HepG2 (cell line): ENCODE results near the gene ACAT2. TPM values are rescaled to one million over a fixed set of nuclear protein-coding genes. Genes with fewer than 3 reads are reported as not detected.
A peak's percentile ranks its signal among the peaks of the same experiment; 100 is the strongest.

Experiments used
- ASH2L ChIP-seq: fragments of 300-600, 200-600 bp; sonication (generic); IDR thresholded peaks from 2 replicates; pipeline ENCODE4 v1.7.0; 2017; ENCODE audit warnings: low read depth, mild to moderate bottlenecking, moderate library complexity, mixed read lengths, low read length; ENCODE audit not compliant: insufficient read length
- ELF3 ChIP-seq: IDR thresholded peaks from 2 replicates; pipeline ENCODE4 v1.6.1; 2016; ENCODE audit warnings: missing genetic modification reagents, missing compliant biosample characterization
- FIP1L1 ChIP-seq: fragments of 200-400 bp; formaldehyde crosslinking; IDR thresholded peaks from 2 replicates; pipeline ENCODE4 v1.6.1; 2018; ENCODE audit warnings: low read depth, mild to moderate bottlenecking, low read length, moderate library complexity, borderline replicate concordance; ENCODE audit not compliant: insufficient read depth
- GATAD1 ChIP-seq: IDR thresholded peaks from 2 replicates; pipeline ENCODE4 v1.6.1; 2016; ENCODE audit warnings: missing genetic modification reagents, missing compliant biosample characterization
- HNF1B ChIP-seq: sonication (generic); formaldehyde crosslinking; IDR thresholded peaks from 2 replicates; pipeline ENCODE4 v1.5.1; 2020; ENCODE audit warnings: mild to moderate bottlenecking, moderate library complexity, missing genetic modification reagents
- IRF9 ChIP-seq: sonication (generic); formaldehyde crosslinking; IDR thresholded peaks from 2 replicates; pipeline ENCODE4 v1.8.0; 2022; ENCODE audit warnings: missing genetic modification reagents, mild to moderate bottlenecking, borderline replicate concordance
- KDM2A ChIP-seq: sonication (generic); formaldehyde crosslinking; IDR thresholded peaks from 2 replicates; pipeline ENCODE4 v1.4.0; 2020; ENCODE audit warnings: low read depth, missing genetic modification reagents, borderline replicate concordance
- KDM5B ChIP-seq: sonication (generic); formaldehyde crosslinking; IDR thresholded peaks from 2 replicates; pipeline ENCODE4 v1.4.0; 2020; ENCODE audit warnings: missing genetic modification reagents, mild to moderate bottlenecking, borderline replicate concordance
- MEF2D ChIP-seq: sonication (generic); formaldehyde crosslinking; IDR thresholded peaks from 2 replicates; pipeline ENCODE4 v1.5.1; 2020; ENCODE audit warnings: mild to moderate bottlenecking, missing genetic modification reagents
- MLLT10 ChIP-seq: sonication (generic); formaldehyde crosslinking; IDR thresholded peaks from 2 replicates; pipeline ENCODE4 v1.4.0; 2020; ENCODE audit warnings: missing genetic modification reagents
- MXI1 ChIP-seq: IDR thresholded peaks from 3 replicates; pipeline ENCODE4 v1.6.1; 2012; ENCODE audit warnings: low read depth, low read length, inconsistent platforms, borderline replicate concordance
- NKX3-1 ChIP-seq: sonication (generic); formaldehyde crosslinking; IDR thresholded peaks from 2 replicates; pipeline ENCODE4 v1.5.0; 2020; ENCODE audit warnings: missing genetic modification reagents
- PPARG ChIP-seq: conservative IDR thresholded peaks from 2 replicates; pipeline ENCODE4 v1.6.1; 2016; ENCODE audit warnings: missing biosample characterization, missing genetic modification reagents
- RNF219 ChIP-seq: sonication (generic); formaldehyde crosslinking; IDR thresholded peaks from 2 replicates; pipeline ENCODE4 v1.5.0; 2020; ENCODE audit warnings: mild to moderate bottlenecking, missing genetic modification reagents
- SPEN ChIP-seq: sonication (generic); formaldehyde crosslinking; IDR thresholded peaks from 2 replicates; pipeline ENCODE4 v1.5.1; 2020; ENCODE audit warnings: low read depth, mild to moderate bottlenecking, missing genetic modification reagents
- TEF ChIP-seq: sonication (generic); formaldehyde crosslinking; IDR thresholded peaks from 2 replicates; pipeline ENCODE4 v1.5.0; 2020; ENCODE audit warnings: missing genetic modification reagents
- TSC22D2 ChIP-seq: sonication (generic); formaldehyde crosslinking; IDR thresholded peaks from 2 replicates; pipeline ENCODE4 v1.5.1; 2020; ENCODE audit warnings: missing genetic modification reagents, mild to moderate bottlenecking, borderline replicate concordance
- ZEB1 ChIP-seq: IDR thresholded peaks from 2 replicates; pipeline ENCODE4 v1.6.1; 2012; ENCODE audit warnings: mild to moderate bottlenecking, low read depth, inconsistent platforms; ENCODE audit not compliant: insufficient replicate concordance
- ZFP36L1 ChIP-seq: sonication (generic); formaldehyde crosslinking; IDR thresholded peaks from 2 replicates; pipeline ENCODE4 v1.8.0; 2022; ENCODE audit warnings: mild to moderate bottlenecking, missing genetic modification reagents, moderate library complexity
- ZNF24 ChIP-seq: fragments of 450-650 bp; IDR thresholded peaks from 2 replicates; pipeline ENCODE4 v1.6.1; 2017; ENCODE audit warnings: antibody characterized with exemption, mild to moderate bottlenecking
- ZNF331 ChIP-seq: sonication (generic); formaldehyde crosslinking; IDR thresholded peaks from 2 replicates; pipeline ENCODE4 v1.4.0; 2020; ENCODE audit warnings: missing genetic modification reagents
- ZNF451 ChIP-seq: sonication (generic); formaldehyde crosslinking; IDR thresholded peaks from 2 replicates; pipeline ENCODE4 v1.5.0; 2020; ENCODE audit warnings: mild to moderate bottlenecking, missing genetic modification reagents
- ZNF564 ChIP-seq: sonication (generic); formaldehyde crosslinking; IDR thresholded peaks from 2 replicates; pipeline ENCODE4 v1.8.1; 2023; ENCODE audit warnings: mild to moderate bottlenecking, missing genetic modification reagents
- ZSCAN30 ChIP-seq: sonication (generic); formaldehyde crosslinking; IDR thresholded peaks from 2 replicates; pipeline ENCODE4 v1.5.0; 2020; ENCODE audit warnings: mild to moderate bottlenecking, missing genetic modification reagents
- polyA plus RNA-seq, 8 experiments: library from polyadenylated mRNA; depleted of rRNA in 3 of 8; stranded (reverse) in 7 of 8; unstranded in 1 of 8; fragments of >200 nt; fragmentation: Illumina TruSeq in 4 of 8; extraction: Trizol in 4 of 8; gene quantifications; 2 replicates each; pipeline versions ENCODE4 v1.2.1 to v1.2.3, GENCODE V29; 2011 to 2016; ENCODE audit warnings: low read depth in 4 of 8, missing spikeins in 1 of 8, mixed read lengths in 1 of 8; ENCODE audit not compliant: insufficient read depth in 1 of 8
- total RNA-seq, 5 experiments: library from RNA; depleted of rRNA; stranded (reverse); fragments of >200 nt; fragmentation: Illumina TruSeq; extraction: Trizol; gene quantifications; 2 replicates each; pipeline ENCODE4 v1.2.3, GENCODE V29; 2016; ENCODE audit warnings: low read depth in 1 of 5

Gene ACAT2
- total and polyA plus RNA-seq, 2 of the 13 experiments (the other 11 are each of a cell fraction or from before 2014, with no cell fraction given) = 121 to 534 TPM

- TF ChIP-seq RNF219 (CRISPR knock-in tag) = peak; percentile 5; the same call in 1 of the 2 replicates
- TF ChIP-seq ZNF564 (CRISPR knock-in tag) = 0 out of 2 replicates have a peak, but pooled peaks have one; percentile 22
- TF ChIP-seq TSC22D2 (CRISPR knock-in tag) = peak; percentile 73; the same call in 1 of the 2 replicates
- TF ChIP-seq ZNF24 = no peak
- peak; percentile 73 for TF ChIP-seq ASH2L
- TF ChIP-seq ZNF451 = no peak
- TF ChIP-seq SPEN (CRISPR knock-in tag) = peak; percentile 54; the same call in 1 of the 2 replicates
- TF ChIP-seq IRF9 (CRISPR knock-in tag) = 0 out of 2 replicates have a peak, but pooled peaks have one; percentile 9
- 0 out of 2 replicates have a peak, but pooled peaks have one; percentile 52 for TF ChIP-seq MEF2D (CRISPR knock-in tag)
- TF ChIP-seq HNF1B (CRISPR knock-in tag) = 0 out of 2 replicates have a peak, but pooled peaks have one; percentile 22
- TF ChIP-seq MLLT10 (CRISPR knock-in tag) = 0 out of 2 replicates have a peak, but pooled peaks have one; percentile 82
- TF ChIP-seq ZEB1 = no peak
- no peak for TF ChIP-seq ZFP36L1 (CRISPR knock-in tag)
- TF ChIP-seq ELF3 (CRISPR knock-in tag) = 0 out of 2 replicates have a peak, but pooled peaks have one; percentile 29
- TF ChIP-seq TEF (CRISPR knock-in tag) = no peak
- TF ChIP-seq ZSCAN30 (CRISPR knock-in tag) = 0 out of 2 replicates have a peak, but pooled peaks have one; percentile 66
- TF ChIP-seq MXI1 = peak; percentile 49; the same call in 2 of the 3 replicates
- TF ChIP-seq FIP1L1 = 0 out of 2 replicates have a peak, but pooled peaks have one; percentile 74
- 0 out of 2 replicates have a peak, but pooled peaks have one; percentile 4 for TF ChIP-seq KDM5B (CRISPR knock-in tag)
- no peak for TF ChIP-seq ZNF331 (CRISPR knock-in tag)
- peak; percentile 21; the same call in 1 of the 2 replicates for TF ChIP-seq PPARG
- TF ChIP-seq GATAD1 (CRISPR knock-in tag) = peak; percentile 36; the same call in 1 of the 2 replicates
- no peak for TF ChIP-seq NKX3-1 (CRISPR knock-in tag)
- peak; percentile 59 for TF ChIP-seq KDM2A (CRISPR knock-in tag)
These were observed 34.0 kb upstream of the ACAT2 start (continued) for GRCh38 chr6:159727717-159728445.
